ENCODE data around the gene POU2F1. TPM values are rescaled to one million over a fixed set of nuclear protein-coding genes. Genes with fewer than 3 reads are reported as not detected.
"Not testable (repeated sequence)": the region's sequence is repeated elsewhere in the genome, so short reads cannot be mapped to it uniquely, and the experiment has no call there.

The POU2F1 gene
- total RNA-seq, 1 donor from 2014 or later: 17.2 TPM

- H3K4me3 Mint-ChIP-seq: no peak overlapping the region
Observed at GRCh38 chr1:167229719-167230385, 9.2 kb downstream of the POU2F1 start.

GRCh38 chr1:167230437-167230836 is 9.8 kb downstream of the POU2F1 start:
- Mint-ChIP-seq H3K9me3 (no peaks in the 10 kb centered on the region), H3K4me3 (no peak overlapping the region), H3K27me3 (no peaks in the 10 kb centered on the region), H3K4me1 (peaks cover 16% of the 10 kb centered on the region), H3K36me3 (ENCODE audit: low read depth) (peaks cover 3% of the 10 kb centered on the region), H3K27ac (no peak overlapping the region)
- DNase-seq: peak; percentile 24
- intact Hi-C loops (cut with micrococcal nuclease): no loop called here

More at GRCh38 chr1:167229719-167230385, 9.2 kb downstream of the POU2F1 start:
- Mint-ChIP-seq H3K4me1 (peaks cover 17% of the 10 kb centered on the region), H3K27ac (no peak overlapping the region), H3K9me3 (no peaks in the 10 kb centered on the region), H3K27me3 (no peaks in the 10 kb centered on the region), H3K36me3 (ENCODE audit: low read depth) (peaks cover 3% of the 10 kb centered on the region)
- DNase-seq: peak; percentile 36
- intact Hi-C loops (cut with micrococcal nuclease): loop anchor here (10.0 kb wide), 1 partner anchor 485 kb away; no protein-coding TSS in a partner anchor

DNA sequence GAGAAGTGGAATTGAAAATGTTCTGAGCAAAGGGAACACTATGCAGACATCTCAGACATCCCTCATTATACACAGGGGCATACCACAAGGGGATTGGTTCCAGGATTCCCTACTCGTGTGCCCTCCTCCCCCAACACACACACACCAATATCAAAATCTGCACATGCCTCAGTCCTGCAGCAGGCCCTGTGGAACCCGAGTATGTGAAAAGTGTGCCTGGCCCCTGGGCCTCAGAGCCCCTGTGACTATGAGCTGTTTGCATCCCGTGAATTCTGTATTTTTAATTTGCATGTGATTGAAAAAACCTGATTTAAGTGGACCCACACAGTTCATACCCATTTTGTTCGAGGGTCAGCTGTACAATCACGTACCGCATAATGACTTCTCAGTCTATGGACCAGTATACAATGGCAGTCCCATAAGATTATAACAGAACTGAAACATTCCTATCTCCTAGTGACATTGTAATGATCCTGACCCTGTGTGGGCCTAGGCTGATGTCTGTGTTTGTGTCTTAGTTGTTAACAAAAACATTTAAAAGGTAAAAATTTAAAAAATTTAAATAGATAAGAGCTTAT is 11.3 kb downstream of the POU2F1 start:
- Mint-ChIP-seq H3K4me1 (peaks cover 9% of the 10 kb centered on the region), H3K9me3 (no peaks in the 10 kb centered on the region), H3K4me3 (no peak overlapping the region), H3K36me3 (ENCODE audit: low read depth) (peaks cover 3% of the 10 kb centered on the region), H3K27ac (no peak overlapping the region), H3K27me3 (no peaks in the 10 kb centered on the region)
- intact Hi-C loops (cut with micrococcal nuclease): no loop called here
- peak; percentile 43 for DNase-seq

- Mint-ChIP-seq H3K4me3 (no peak overlapping the region), H3K36me3 (ENCODE audit: low read depth) (peaks cover 3% of the 10 kb centered on the region), H3K4me1 (peaks cover 9% of the 10 kb centered on the region), H3K27ac (no peak overlapping the region), H3K27me3 (no peaks in the 10 kb centered on the region), H3K9me3 (no peaks in the 10 kb centered on the region)
- intact Hi-C loops (cut with micrococcal nuclease): no loop called here
- DNase-seq: no peak
Observed at GRCh38 chr1:167232801-167233200, 12.1 kb downstream of the POU2F1 start.

DNA sequence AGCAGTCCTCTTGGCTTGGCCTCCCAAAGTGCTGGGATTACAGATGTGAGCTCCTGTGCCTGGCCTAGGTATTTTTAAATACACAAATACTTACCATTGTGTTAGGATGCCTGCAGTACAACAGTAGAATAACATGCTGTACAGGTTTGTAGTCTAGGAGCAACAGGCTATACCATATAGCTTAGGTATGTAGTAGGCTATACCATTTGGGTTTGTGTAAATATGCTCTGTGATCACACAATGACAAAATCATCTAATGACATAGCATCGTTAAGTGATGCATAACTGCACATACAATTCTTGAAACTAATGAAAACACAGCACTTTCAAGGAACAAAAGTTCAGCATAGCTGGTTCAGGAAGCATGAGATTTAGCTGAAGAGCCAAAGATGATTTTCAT is 12.7 kb downstream of the POU2F1 start:
- Mint-ChIP-seq H3K27me3 (no peaks in the 10 kb centered on the region), H3K4me3 (no peak overlapping the region), H3K4me1 (peaks cover 5% of the 10 kb centered on the region), H3K9me3 (no peaks in the 10 kb centered on the region), H3K36me3 (ENCODE audit: low read depth) (no peaks in the 10 kb centered on the region), H3K27ac (no peak overlapping the region)
- DNase-seq: no peak
- intact Hi-C loops (cut with micrococcal nuclease): no loop called here

- Mint-ChIP-seq H3K9me3 (no peaks in the 10 kb centered on the region), H3K36me3 (ENCODE audit: low read depth) (no peaks in the 10 kb centered on the region), H3K4me1 (peaks cover 3% of the 10 kb centered on the region), H3K27ac (no peak overlapping the region), H3K4me3 (no peak overlapping the region), H3K27me3 (no peaks in the 10 kb centered on the region)
- peak; percentile 18 for DNase-seq
- intact Hi-C loops (cut with micrococcal nuclease): no loop called here
Observed at GRCh38 chr1:167237000-167237399, 16.3 kb downstream of the POU2F1 start.

DNA sequence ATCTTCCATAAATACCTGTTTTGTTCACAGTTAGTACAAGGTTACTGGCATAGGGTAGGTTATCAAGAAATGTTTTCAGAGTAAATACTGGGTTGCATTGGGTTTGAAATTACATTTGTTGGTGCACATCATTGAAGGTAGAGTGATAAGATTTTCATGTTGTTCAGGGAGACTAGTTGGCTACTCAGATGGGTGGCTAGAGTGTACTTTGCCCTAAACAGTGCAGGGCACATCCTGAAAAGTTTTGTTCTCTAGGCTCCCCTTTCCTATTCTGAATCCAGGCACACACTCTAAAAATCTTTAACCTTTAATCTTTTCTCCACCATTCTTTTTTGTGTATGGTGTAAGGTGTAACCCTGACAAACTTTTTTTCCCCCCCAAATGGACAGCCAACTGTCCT is 18.0 kb downstream of the POU2F1 start:
- peak; percentile 26 for DNase-seq
- peaks cover 3% of the 10 kb centered on the region for H3K4me1 Mint-ChIP-seq

GRCh38 chr1:167239257-167239656 is 18.6 kb downstream of the POU2F1 start:
- Mint-ChIP-seq H3K27me3 (no peaks in the 10 kb centered on the region), H3K36me3 (ENCODE audit: low read depth) (peaks cover 6% of the 10 kb centered on the region), H3K27ac (no peak overlapping the region), H3K9me3 (no peaks in the 10 kb centered on the region), H3K4me1 (peaks cover 3% of the 10 kb centered on the region), H3K4me3 (no peak overlapping the region)
- intact Hi-C loops (cut with micrococcal nuclease): no loop called here
- DNase-seq: no peak

More for the DNA sequence above, 18.0 kb downstream of the POU2F1 start:
- intact Hi-C loops (cut with micrococcal nuclease): no loop called here
- H3K4me3 Mint-ChIP-seq: no peak overlapping the region
- no peaks in the 10 kb centered on the region for H3K9me3 Mint-ChIP-seq
- H3K27me3 Mint-ChIP-seq: no peaks in the 10 kb centered on the region
- H3K27ac Mint-ChIP-seq: no peak overlapping the region
- peaks cover 2% of the 10 kb centered on the region for H3K36me3 Mint-ChIP-seq (ENCODE audit: low read depth)

DNA sequence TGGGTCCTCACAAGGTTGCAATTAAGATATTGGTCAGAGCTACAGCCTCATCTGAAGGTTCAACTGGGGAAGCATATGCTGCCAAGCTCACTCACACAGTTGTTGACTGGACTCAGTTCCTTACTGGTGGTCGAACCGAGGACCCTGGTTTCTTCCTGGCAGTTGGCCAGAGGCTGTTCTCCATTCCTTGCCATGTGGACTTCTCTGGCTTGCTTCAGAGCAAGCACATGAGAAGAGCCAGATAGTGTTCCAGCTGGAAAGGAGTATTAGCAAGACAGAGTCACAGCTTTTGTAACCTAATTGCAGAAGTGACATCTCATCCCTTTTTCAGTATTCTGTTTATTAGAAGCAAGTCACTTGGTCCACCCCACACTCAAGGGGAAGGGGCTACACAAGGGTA is 23.6 kb downstream of the POU2F1 start:
- no peaks in the 10 kb centered on the region for H3K27me3 Mint-ChIP-seq
- DNase-seq: peak; percentile 48
- H3K4me1 Mint-ChIP-seq: peaks cover 12% of the 10 kb centered on the region
- intact Hi-C loops (cut with micrococcal nuclease): no loop called here
- no peak overlapping the region for H3K4me3 Mint-ChIP-seq
- no peaks in the 10 kb centered on the region for H3K9me3 Mint-ChIP-seq
- no peak overlapping the region for H3K27ac Mint-ChIP-seq
- peaks cover 14% of the 10 kb centered on the region for H3K36me3 Mint-ChIP-seq (ENCODE audit: low read depth)

- H3K27me3 Mint-ChIP-seq; H3K9me3 Mint-ChIP-seq; DNase-seq; intact Hi-C loops (cut with micrococcal nuclease); H3K4me3 Mint-ChIP-seq; H3K27ac Mint-ChIP-seq: not testable (repeated sequence)
- peaks cover 17% of the 10 kb centered on the region for H3K4me1 Mint-ChIP-seq
- H3K36me3 Mint-ChIP-seq (ENCODE audit: low read depth): peaks cover 19% of the 10 kb centered on the region
Observed at GRCh38 chr1:167245168-167245567, 24.5 kb downstream of the POU2F1 start.

DNA sequence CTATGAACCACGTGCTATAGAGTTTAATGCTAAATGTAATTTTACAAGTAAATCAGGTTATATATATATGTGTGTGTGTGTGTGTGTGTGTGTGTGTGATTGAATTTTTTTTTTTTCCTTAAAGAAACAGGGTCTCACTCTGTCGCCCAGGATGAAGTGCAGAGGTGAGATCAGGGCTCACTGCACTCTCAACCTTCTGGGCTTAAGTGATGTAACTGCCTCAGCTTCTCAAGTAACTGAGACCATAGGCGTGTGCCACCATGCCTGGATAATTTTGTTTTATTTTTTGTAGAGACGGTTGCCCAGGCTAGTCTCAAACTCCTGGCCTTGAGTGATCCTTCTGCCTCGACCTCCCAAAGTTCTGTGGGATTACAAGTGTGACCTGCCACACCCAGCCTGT is 26.3 kb downstream of the POU2F1 start:
- DNase-seq: no peak
- peaks cover 19% of the 10 kb centered on the region for H3K36me3 Mint-ChIP-seq (ENCODE audit: low read depth)
- H3K27ac Mint-ChIP-seq: no peak overlapping the region
- peaks cover 19% of the 10 kb centered on the region for H3K4me1 Mint-ChIP-seq
- intact Hi-C loops (cut with micrococcal nuclease): no loop called here
- no peaks in the 10 kb centered on the region for H3K27me3 Mint-ChIP-seq
- H3K9me3 Mint-ChIP-seq: no peaks in the 10 kb centered on the region
- H3K4me3 Mint-ChIP-seq: no peak overlapping the region

DNA sequence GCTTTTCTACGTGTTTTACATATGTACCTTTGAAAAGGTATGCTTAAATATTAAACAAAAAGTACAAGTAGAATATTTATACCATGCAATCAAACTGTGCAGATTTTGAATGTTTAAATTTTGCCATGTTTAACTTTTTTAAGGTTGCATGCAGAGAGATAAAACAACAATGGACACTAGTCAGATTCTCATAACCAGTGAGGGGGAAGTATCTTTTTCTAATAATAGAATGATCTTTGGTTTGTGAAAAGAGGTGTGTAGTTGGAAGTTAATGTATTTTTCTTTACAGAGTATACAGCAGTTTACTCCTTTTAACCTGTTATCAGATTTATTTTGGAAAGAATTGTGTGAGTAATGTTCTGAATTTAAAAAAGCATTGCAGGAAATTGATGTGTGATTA is 27.1 kb downstream of the POU2F1 start:
- no peak overlapping the region for H3K4me3 Mint-ChIP-seq
- H3K27me3 Mint-ChIP-seq: no peaks in the 10 kb centered on the region

DNA sequence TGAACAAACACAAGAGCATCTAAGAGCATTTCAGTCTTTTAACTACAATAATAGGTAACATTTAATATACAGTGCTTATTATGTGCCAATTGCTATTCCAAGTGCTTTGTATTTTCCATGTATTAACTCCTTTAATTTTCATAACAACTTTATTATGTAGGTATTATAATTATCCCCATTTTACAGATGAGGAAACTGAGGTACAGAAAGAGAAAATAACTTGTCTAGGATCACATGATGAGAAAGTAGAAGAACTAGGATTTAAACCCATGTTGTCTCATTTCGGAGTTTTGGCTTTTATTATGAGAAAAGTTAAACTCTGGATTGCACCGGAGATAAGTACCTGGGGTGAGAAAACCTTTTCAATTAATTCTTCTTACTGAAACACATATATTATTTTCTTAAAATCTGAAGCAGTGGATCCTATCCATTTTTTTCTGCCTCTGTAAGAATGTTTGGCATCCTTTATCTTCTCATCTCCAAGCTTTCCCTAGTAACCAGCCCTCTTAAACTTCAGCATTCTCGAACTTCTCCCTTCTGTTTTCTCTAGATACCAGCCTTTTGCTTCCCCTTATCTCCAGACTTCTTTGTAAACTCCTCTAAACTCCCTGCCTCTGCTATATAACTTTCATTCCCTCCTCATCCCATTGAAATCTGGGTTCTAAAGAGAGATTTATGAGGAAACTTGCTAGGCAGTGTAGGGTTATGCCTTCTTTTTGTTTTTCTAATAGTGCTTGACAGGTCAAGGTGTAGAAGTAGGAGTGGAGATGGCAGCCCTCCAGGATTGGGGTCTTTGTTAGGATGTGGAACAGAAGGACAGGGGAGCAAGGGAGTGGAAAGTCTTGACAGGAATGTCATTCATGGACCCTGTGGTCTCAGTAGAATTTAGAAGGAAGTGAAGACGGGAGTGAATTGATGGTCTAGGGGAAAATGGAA is 28.3 kb downstream of the POU2F1 start:
- intact Hi-C loops (cut with micrococcal nuclease): no loop called here
- no peak overlapping the region for H3K4me3 Mint-ChIP-seq
- no peaks in the 10 kb centered on the region for H3K27me3 Mint-ChIP-seq
- H3K36me3 Mint-ChIP-seq (ENCODE audit: low read depth): peaks cover 14% of the 10 kb centered on the region
- H3K4me1 Mint-ChIP-seq: peaks cover 19% of the 10 kb centered on the region
- DNase-seq: no peak
- no peaks in the 10 kb centered on the region for H3K9me3 Mint-ChIP-seq
- H3K27ac Mint-ChIP-seq: no peak overlapping the region

More for the DNA sequence above, 27.1 kb downstream of the POU2F1 start:
- Mint-ChIP-seq H3K27ac (no peak overlapping the region), H3K4me1 (peaks cover 19% of the 10 kb centered on the region), H3K9me3 (no peaks in the 10 kb centered on the region), H3K36me3 (ENCODE audit: low read depth) (peaks cover 19% of the 10 kb centered on the region)
- no peak for DNase-seq
- intact Hi-C loops (cut with micrococcal nuclease): no loop called here

GRCh38 chr1:167249702-167250101 is 29.0 kb downstream of the POU2F1 start:
- no peaks in the 10 kb centered on the region for H3K9me3 Mint-ChIP-seq
- no peak overlapping the region for H3K4me3 Mint-ChIP-seq
- no peaks in the 10 kb centered on the region for H3K27me3 Mint-ChIP-seq
- intact Hi-C loops (cut with micrococcal nuclease): no loop called here
- peaks cover 11% of the 10 kb centered on the region for H3K36me3 Mint-ChIP-seq (ENCODE audit: low read depth)
- peak; percentile 45 for DNase-seq
- no peak overlapping the region for H3K27ac Mint-ChIP-seq
- peaks cover 19% of the 10 kb centered on the region for H3K4me1 Mint-ChIP-seq

All from activated CD4-positive, alpha-beta T cell treated with anti-CD3 and anti-CD28 coated beads, Interleukin-2, amount 10 ng/mL, durations not matched to agents 24 days and 14 days (primary cell).